GM21447 (cell line): ENCODE results near the gene BMP8B.

Experiments used
- ATAC-seq: cut with Tn5 transposase; IDR thresholded peaks from one replicate; pipeline ENCODE4 v1.9.1; 2021; ENCODE audit not compliant: unreplicated experiment

The BMP8B gene

DNA sequence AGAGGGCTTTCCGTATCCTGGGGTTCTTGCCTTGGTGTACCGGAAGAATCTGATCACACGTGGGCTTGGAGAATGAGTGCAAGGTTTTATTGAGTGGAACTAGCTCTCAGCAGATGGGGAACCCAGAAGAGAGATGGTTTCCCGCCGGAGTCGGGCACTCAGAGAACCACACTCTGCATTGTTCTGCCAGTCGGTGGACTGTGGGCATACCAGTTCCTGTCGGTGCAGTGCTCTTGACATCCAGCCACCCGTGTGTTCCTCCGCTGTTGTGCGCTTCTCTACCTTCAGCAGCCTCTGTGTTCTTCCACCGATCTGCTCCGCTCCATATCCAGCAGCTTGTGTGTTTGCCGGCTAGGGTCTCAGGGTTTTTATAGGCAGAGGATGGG is 60.7 kb downstream of the BMP8B start:
- no peak for ATAC-seq

- no peak for ATAC-seq
Measured at GRCh38 chr1:39727221-39727931, 61.3 kb downstream of the BMP8B start.

DNA sequence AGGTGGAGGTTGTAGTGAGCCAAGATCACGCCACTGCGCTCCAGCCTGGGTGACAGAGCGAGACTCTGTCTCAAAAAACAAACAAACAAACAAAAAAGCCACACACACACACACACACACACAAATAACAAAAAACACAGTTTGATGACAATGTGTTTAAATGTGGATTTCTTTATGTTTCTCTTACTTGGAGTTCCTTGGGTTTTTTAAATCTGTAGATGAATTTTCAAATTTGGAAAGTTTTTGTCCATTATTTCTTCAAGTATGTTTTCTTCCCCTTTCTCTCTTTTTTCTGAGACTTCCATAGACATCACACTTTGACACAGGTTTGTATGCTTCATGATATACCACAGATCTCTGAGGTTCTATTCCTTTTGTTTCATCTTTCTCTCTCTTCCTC is 62.1 kb downstream of the BMP8B start:
- ATAC-seq: no peak

- ATAC-seq: no peak
Measured at GRCh38 chr1:39722495-39722894, 66.2 kb downstream of the BMP8B start.

GRCh38 chr1:39721664-39722063 is 67.0 kb downstream of the BMP8B start:
- ATAC-seq: no peak

- no peak for ATAC-seq
Measured at GRCh38 chr1:39720094-39720999, 68.3 kb downstream of the BMP8B start.

- no peak for ATAC-seq
Measured at GRCh38 chr1:39717809-39718208, 70.9 kb downstream of the BMP8B start.

DNA sequence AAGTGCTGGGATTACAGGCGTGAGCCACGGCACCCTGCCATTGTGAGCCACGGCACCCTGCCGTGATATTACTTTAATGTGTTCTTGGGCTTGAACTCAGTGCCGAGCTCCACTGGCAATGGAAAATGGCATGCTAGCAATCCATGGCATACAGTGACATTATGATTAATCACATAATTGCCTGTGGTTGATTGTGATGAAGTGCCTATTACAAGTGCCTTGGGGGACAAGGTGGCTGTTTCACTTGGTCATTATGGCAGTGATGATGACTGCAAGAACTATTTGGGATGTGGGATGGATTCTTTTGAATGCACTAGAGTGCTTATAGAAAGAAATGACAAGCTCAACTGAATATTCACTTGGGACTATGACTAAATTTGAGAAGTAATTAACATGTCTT is 75.1 kb downstream of the BMP8B start:
- no peak for ATAC-seq

DNA sequence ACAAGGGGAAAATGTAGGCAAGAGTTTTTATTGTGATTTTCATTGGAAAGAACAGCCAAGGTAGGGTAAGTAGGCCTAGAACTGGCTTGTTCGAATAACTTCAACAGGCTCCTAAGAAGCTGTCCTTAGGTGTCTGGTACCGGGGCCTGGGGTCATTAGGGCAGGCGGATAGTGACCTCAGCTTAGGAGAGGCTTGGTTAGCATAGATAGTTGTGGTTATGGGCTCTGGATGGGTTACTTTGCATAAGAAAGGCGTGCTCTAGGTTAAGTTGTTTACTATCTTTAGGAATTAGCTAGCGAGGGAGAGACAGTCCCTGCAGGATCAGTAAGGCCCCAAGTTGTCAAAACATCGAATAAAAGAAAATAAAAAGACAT is 76.7 kb downstream of the BMP8B start:
- no peak for ATAC-seq

GRCh38 chr1:39711104-39711965 is 77.3 kb downstream of the BMP8B start:
- ATAC-seq: no peak

DNA sequence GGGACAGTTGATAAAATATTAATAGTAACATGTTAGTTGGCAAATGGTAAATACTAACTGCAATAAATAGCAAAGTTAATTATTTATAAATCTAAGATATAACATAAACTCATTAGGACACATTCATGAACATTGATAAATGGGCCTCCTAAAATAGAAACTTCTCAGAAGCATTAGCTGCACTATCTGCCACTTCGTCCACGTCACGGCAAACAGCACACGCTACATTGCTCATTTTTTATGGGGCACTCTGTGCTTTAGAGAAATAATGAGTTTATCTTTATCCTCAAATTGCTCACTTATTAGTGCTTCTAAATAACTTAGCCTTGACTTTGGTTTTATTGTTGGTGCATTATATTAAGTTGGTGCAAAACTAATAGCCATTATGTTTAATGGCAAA is 81.2 kb downstream of the BMP8B start:
- no peak for ATAC-seq
